Fibroblast of skin of left quadriceps (primary cell): Measurements from ENCODE around the gene NPL.

Source experiments
- DNase-seq, 2 experiments: peaks; one replicate each; pipeline ENCODE4 v3.0.0-alpha.2; 2013; ENCODE audit warnings: low read depth in 2 of 2

Gene NPL

DNA sequence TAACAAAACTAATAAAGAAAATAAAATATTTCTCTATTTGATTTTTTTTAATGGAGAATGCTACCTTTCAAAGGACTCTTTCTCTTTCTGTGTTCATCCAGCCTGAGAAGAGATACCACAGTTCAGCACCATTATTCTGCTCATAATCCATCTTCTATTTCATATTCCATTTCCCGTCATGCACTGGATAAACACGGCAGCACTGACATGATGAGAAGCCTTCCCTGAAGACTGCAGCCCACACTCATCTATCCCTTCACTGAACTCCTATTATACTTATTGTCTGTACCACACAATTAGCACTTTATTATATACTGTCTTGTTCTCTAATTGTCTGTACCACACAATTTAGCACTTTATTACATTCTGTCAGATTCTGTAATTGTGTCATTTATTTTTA lies 10.7 kb upstream of the NPL start:
- no peak for DNase-seq

DNA sequence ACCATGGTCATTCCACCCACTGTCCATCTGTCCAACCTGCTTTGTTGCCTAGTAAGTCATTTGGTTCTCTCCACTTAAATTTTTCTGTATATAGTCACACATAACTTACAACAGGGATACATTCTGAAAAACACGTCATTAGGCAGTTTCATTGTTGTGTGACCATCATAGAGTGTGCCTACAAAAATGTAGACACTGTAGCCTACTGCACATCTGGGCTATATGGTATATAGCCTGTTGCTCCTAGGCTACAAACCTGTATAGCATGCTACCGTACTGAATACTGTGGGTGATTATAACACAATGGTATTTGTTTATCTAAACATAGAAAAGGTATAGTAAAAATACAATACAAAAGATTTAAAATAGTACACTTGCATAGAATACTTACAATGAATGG lies 10.0 kb upstream of the NPL start:
- DNase-seq, result no peak

DNA sequence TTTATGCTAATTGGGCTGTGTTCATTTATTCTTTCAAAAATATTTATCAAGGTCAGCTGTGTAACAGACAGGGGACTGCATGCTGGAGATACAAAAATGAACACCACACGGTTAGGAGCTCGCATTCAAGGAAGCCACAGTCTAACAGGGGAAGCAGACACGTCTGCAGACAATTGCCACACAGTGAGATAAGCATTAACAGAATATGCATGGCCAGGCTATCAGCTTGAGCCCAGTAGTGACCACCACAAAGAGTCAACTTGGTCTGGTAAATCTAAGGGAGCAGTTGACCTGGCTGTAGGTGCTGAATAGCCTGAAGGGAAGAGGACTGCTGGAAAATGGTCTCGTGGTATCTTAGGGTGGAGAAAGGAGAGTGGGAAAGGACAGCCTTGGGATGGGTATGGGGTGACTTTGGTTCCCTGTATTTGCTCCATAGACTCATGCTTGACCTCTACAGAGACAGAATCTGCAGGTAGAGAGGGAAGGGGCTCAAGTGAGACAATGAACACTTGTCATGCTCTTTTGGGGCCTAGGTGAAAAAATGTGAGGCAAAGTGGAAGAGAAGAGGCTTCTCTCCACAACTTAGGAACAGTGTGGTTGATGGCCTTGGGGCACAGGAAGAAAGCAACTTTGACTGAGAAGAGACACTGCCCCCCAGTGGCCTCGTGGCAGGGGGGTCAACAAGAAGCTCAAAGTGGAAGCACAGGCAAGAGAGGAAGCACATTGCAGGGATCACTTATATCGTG lies 7.6 kb upstream of the NPL start:
- peak; percentile 24 to 26 for DNase-seq

DNA sequence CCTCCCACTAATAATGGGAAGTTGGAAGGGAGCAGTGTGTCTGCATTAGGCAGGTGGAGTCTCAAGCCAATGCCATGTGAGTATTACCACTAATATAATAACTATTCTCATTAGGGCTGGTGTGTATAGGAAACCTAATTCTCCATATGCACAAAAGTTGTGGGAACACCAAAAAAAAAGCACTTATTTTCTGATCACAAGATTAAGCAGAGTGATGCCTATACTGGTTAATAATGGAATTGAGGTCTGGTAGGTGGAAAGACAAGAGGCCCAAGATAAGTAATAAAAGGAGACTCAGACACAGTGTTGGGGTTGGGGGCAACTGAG lies 7.0 kb upstream of the NPL start:
- no peak for DNase-seq

DNA sequence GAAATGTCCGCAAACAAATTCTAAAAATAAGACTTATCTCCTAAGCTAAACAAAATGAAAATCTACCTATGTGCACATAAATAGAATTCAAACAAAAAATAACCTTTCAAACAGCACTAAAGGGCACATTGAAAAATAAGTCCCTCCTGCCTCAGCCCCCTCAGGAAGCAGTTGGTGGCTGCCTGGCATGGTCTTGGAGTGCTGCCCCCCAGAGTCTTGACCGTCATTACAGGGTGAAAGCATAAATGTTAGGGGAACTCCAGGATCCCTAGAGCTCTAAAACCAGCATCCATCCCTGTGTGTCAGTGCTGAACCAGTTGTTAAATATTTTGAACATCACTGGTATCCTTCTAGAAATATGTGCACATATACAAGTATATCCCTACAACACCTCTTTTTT lies 6.5 kb upstream of the NPL start:
- no peak for DNase-seq

DNA sequence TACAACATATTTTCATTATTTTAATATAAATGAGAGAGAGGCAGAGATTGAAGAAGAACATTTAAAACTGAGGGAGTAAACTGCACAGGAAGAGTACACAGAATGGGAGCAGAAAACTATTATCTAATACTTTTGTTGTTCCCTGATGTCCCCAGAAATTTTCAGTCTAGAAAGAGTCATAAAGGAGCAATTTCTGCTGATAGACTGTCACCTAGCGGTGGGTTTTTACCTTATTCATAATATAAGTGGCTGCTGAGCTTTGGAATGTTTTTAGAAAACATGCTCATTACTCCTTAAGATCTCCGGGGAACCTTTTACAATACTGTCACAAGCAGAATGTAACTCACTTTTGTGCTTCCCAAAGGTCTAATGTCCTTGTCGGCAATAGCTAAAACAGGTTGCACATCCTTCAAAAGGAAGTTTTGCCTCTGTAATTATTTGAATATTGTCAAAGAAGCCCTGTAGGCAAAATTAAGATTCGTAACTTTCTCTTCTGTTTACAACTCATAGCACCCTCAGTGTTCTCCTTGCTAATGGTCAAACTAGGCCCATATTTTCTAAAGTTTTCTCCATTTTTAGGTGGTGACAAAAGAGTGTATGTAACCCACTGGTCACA lies 4.9 kb upstream of the NPL start:
- peak; percentile 7 to 20 for DNase-seq

DNA sequence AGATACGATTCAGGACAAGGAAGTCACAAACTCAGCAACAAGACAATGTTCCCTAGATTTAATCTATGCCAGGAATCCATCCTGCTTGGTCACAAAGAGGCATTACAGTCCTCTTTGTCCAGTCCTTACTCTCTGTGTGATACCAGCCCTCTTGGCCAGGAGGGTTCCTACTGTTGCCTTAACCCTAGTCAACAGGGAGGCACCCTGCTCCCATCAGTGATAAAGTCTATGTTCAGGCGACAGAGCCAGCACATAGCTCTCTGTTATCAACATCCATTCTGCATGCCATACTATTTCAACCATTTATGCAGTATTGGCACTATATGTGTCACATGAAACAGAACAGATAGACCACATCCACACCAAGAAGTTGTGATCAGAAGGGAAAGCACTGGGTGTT lies 4.4 kb upstream of the NPL start:
- DNase-seq, result no peak

DNA sequence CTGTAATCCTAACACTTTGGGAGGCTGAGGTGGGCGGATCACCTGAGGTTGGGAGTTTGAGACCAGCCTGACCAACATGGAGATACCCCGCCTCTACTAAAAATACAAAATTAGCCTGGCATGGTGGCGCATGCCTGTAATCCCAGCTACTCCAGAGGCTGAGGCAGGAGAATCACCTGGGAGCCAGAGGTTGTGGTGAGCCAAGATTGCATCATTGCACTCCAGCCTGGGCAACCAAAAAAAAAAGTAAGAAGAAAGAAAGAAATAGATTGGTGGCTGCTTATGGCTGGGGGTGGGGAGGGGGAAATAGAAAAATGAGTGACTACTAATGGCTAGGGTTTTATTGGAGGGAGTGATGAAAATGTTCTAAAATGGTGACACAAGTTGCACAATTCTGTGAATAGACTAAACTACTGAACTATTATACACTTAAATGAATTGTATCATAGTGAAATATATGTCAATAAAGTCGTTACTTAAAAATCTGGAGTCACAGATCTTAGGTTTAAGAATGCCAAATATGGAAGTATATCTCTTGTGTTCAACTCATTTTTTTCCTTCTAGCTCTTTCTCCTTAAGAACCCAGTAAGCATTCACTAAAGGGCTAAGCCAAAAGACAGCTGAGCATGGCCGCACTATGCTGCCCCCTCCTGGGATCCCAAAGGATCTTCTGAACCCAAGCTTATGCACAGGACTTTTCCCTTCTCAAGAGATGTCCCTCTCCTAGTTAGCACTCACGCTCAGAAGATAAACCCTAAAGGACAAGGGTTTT lies 3.2 kb upstream of the NPL start:
- peak; percentile 27 to 34 for DNase-seq

DNA sequence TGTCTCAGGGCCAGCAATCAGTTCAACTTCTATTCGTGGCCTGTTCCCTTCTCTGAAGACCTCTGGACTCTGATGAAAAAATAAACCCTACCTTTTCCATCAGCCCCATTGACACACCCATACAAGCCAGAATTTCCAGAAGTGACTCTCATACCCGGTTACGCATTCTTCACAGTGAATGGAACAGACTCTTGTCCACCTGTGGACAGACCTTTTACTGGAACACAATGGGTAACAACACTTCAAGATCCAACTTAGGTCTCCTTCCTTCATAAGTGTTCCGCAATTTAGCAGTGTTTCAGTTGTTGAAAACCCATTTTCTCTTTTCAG lies 2.6 kb upstream of the NPL start:
- no peak for DNase-seq

DNA sequence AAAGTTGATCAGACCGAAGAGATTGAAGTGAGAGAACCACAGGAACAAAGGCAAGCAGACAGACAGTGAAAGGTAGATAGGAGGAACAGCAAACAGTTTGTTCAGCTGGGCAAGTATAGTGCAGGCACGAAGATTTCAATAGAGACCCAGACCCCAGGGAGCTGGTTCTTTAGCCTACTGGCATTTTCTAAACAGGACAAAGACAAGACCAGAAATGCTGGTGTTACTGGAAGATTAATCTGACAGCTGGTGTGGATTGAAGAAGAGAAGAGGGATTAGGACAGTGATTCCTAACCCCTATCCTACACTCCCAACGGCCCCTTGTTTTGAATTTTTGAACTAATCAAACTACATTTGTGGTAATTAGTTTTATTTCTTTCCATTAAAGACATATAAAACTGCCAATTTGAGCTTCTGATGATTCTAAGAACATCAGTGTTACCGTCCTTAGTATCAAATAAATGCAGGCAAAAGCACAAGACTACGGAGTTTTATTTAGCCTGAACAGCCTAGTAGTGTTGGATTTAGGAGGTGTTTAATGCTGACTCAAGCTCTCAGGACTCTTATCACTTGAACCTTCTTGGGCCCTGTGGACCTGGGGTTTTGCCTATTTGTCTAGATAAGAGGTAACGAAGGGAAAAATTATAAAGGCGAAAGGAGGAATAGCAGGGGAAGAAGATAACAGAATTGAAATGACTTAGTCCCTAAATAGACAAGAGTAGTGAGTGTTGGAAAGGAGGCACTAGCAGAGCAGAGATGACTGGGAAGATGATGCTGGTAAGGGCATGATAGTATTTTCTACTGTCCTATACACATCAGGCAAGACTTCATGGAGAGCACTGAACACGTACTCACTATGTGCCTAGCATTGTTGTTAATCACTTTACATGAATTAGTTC lies 2.0 kb downstream of the NPL start:
- no peak for DNase-seq

DNA sequence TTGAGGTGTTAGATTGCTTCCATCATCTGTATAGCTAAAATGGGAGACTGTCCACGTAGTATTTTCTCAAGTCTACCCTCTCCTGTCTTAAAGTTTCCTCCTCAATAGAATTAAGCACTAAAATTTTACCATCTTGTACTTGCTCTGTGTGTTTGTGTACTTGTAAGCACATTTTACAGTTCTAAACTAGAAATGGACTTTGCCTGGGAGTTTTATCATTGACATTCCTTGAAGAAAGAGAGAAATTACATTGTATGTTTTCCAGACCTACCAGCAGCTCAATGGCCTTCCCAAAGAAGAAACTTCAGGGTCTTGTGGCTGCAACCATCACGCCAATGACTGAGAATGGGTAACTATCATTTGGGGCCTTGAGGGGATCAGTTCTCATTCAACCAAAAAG lies 4.5 kb downstream of the NPL start:
- no peak for DNase-seq

DNA sequence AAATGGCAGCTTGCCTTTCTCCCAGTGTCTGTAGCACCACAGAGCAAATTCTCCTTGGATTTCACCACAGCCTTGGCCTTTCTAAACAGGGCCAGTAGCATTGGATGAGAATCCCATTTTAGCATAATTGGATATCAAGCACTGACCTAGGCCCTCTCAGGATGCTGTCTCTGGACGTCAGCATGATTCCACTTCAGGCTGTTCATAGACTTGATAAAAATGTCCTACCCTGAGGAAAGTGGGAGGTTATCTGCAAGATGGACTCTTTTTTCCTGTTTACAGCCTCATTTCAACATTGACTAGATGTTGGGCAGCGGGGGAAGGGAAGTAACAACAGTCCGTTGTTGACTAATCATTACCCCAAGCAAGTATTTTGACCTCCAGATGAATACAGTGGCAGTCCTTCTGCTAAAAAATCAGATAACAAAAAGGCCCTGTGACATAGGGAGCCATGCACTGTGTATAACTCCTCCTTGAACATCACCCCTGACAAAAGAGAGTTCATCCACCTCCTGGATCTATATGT lies 5.2 kb downstream of the NPL start:
- DNase-seq, result no peak

DNA sequence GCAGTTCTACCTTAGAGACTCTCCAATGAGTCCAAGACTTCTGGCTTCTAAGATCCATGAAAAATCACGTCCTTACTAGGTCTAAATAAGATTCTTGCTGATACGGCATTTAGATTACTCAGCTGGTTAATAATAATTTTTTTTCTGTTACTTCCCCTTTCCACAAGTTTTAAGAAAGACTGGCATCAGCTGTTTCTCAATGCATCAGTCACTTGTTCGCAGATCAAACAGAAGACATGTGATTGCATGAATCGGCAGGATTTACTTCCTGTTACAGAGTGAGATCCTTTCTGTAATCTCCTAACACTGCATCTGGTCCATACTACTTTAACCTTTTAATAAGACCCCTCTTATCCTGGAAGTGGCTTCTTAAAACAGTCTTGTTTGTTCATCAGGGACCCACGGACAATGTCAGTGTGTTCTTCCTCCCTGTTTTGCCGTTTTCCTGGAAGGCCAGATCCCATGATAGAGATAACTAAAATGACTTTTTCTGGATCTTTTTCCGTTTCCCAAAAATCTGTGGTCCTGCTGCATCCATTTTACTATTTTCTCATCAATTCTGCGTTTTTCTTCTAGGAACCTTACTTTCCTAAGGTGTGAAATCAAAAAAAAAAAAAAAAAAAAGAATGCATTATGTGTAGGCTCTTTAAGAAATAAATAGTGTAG lies 6.1 kb downstream of the NPL start:
- no peak for DNase-seq

DNA sequence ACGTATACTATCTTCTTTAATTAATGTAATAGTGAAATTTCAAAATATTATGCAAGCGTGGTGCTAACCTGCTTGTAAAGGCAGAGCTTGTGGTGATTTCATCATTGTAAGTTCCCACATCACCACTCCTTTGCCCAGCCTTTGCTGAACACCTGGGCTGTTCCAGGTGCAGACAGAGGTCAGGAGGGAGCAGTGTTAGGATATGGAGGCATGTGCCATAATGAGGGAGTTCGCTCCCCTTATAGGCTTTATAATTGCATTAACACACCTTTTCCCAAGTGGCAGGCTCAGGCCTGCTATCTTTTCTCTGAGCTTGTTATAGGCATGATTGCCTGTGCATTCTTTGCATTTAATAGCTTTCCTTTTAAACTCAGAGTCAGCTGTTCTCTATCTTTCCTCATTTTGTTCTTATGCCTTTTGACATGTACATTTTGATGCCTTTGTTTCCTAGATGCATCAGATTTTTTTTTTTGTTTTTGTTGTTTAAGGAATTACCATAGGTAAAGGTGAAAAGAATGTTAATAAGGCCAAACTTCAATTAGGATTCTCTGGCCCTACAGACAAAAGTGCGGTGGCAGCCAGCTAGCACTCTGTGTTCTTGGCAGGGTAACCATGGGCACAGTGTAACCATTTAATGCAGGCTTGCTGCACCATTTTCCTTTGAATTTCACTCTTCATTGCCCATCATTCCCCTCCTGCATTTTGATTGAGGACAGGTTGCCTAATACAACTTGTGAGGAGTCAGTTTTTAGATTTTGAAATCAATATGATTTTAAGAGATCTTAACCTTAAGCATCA lies 12.6 kb downstream of the NPL start:
- no peak for DNase-seq

DNA sequence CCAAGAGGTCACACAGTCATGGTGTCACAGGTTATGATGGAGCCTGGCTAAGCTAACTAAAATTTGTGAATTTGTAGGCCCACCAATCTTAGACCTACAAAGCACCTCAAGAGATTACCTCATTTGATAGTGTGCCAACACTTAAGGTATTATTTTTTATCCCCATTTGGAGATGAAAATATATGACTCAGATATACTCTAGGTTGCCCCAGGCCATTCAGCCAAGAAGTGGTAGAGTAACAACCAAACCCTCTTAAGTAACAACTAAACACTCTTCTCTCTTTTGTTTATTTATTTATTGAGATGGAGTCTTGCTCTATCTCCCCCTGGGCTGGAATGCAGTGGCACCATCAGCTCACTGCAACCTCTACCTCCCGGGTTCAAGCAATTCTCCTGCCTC lies 14.3 kb downstream of the NPL start:
- DNase-seq, result no peak

DNA sequence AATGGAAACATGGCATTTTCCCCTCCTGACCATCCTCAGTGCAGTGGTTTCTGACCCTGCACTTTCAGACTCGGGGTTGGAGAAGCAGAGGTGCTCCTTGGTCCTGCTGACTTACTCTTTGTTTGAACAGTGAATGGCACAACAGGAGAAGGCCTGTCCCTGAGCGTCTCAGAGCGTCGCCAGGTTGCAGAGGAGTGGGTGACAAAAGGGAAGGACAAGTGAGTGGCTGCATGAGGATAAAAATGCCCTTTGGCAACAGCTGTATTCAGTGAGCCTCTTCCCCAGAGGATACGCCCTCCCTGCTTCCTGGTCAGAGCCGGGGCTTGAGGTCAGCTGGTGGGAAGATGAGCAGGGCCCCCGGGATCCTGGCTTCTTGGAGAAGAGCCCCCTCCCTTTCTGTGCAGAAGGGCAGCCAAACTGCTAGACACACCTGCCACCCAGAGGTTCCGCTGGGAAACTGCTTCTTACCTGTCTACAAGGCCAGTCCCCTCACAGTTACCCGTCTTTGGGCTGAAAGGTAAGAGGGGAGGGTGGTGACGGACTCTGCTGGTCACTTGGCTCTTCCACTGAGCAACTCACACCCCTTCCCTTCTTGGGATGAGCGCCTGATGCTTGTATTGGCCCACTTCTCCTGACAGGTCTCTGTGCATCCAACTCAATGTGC lies 16.6 kb downstream of the NPL start:
- DNase-seq, result no peak

DNA sequence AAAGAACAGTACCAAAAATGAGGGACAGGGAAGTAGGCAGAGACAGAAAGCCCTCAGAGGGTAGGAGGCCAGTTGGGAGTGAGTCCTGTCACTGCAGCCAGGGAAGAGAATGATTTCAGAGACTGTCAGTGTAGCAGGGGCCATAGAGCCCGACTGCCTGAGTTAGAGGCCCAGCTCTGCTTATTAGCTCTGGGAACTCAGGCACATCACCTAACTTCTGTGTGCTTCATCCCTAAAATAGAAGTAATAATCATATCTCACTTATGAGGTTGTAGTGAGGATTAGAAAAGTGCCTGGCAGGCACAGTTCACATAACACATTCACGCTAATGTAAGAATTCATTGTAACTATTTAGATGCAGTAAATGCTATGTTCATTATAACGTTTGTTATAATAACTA lies 18.3 kb downstream of the NPL start:
- no peak for DNase-seq

DNA sequence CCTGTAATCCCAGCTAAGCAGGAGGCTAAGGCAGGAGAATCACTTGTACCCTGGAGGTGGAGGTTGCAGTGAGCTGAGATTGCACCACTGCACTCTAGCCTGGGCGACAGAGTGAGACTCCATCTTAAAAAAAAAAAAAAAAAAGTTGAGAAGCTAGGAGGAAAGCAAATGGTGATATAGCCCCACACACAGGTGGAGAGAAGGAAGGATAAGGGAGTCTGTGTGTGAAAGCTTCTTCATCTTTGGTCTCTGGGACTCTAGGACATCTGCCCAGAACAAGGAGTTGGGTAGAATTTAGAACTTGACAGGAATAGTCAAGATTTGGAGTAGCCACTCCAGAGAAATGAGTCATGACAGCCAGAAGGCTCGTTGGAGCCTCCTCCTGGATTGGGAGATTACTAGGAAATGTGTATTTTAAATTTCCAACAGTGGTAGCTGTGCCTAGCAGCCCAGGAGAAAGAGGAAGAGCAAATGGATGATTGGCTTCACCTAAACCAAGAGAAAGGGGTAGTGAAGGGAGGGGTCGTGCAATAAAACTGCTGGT lies 19.9 kb downstream of the NPL start:
- DNase-seq, result no peak

DNA sequence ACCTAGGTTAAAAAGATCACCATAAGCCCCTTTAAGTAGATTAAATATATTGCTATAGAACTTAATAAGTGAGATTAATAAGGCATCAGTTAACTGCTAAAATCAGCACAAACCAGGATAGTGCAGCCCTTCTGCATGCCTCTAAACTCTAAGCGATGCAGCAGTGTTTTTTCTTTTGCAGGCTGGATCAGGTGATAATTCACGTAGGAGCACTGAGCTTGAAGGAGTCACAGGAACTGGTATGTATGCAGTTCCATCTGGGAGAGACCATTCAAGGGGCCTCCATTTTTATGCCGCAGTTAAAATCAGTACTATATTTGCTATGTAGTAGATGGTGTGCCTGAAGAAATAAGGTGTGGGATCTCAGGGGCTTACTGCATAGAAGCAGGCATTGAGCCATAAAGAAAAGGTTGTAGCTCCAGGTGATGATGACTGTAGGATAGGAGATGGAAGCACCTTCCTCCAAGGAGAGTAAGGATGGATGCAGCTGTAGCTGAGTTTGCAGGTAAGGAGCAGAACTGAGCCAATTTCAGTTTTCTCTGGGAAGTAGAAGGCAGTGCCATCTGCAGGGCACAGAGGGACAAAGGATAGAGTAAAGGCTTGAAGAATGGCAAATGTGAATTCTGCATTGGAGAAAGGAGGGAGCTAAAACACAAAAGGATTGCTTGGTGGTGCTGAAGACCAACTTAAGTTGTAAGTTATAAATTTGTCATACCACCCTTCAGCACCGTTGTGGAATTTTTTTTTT lies 22.6 kb downstream of the NPL start:
- DNase-seq, result no peak
